ENCODE data around the gene WRNIP1. TPM values are rescaled to one million over a fixed set of nuclear protein-coding genes. Genes with fewer than 3 reads are reported as not detected.

Gene WRNIP1
- total and polyA plus RNA-seq, 2 of the 4 experiments (the other 2 are of a cell fraction): 43.7 to 47.1 TPM

DNA sequence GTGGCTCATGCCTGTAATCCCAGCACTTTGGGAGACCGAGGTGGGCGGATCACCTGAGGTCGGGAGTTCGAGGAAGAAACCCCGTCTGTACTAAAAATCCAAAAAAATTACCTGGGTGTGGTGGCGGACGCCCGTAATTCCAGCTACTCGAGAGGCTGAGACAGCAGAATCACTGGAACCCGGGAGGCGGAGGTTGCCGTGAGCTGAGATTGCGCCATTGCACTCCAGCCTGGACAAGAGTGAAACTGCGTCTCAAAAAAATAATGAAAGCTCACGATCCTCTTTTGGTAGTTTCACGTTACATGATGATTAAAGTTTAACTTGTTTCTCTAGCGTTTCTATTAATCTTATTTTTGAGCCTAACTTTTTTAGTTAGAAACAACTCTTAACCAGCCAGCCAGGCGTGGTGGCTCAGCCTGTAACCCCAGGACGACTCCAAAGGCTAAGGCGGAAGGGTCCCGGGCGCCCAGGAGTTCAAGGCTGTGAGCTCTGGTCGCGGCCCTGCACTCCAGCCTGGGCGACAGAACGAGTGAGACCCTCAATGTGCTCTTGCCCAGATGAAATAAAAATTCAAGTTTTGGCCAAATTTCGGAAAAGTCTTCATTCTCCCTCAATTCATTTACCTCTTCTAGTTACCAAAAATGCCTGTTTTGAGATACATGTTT, 1.2 kb upstream of the WRNIP1 start:
- Histone ChIP-seq H3K14ac (replicated peaks; ENCODE audit: low read depth, low read length) (no peak overlapping the region), H3K4ac (ENCODE audit: low read depth, low read length) (peak overlapping the region; percentile 70; the same call in 1 of the 2 replicates), H3K4me1 (ENCODE audit: control insufficient read depth, insufficient read depth, low read length) (peaks cover 14% of the 10 kb centered on the region), H4K20me1 (ENCODE audit: insufficient read depth, low read length) (peaks cover 27% of the 10 kb centered on the region), H3K56ac (ENCODE audit: extremely low read depth, insufficient read depth, low read length) (no peak overlapping the region), H3K79me1 (ENCODE audit: low read depth in 1 of 2, low read length in 2 of 2) (peaks cover 2 to 28% of the 10 kb centered on the region in 2 experiments; a peak in 3 of 4 replicates), H2BK15ac (ENCODE audit: low read depth, low read length) (no peak overlapping the region), H3K23ac (ENCODE audit: low read depth, low read length) (no peak overlapping the region), H3K27me3 (ENCODE audit: control insufficient read depth, insufficient read depth, low read length) (no peaks in the 10 kb centered on the region), H3K4me2 (ENCODE audit: low read depth, low read length) (peak overlapping the region; percentile 95), H4K5ac (ENCODE audit: low read depth, low read length) (0 out of 2 replicates have a peak overlapping the region, but pooled peaks have one; percentile 14), H3K27ac (ENCODE audit: insufficient read depth, low read length) (peak overlapping the region; percentile 64), H2AFZ (replicated peaks; ENCODE audit: low read length, poor library complexity) (peak overlapping the region; percentile 85), H3K18ac (ENCODE audit: low read depth, low read length) (no peak overlapping the region), H2AK9ac (replicated peaks; ENCODE audit: low read depth, low read length, poor library complexity) (no peak overlapping the region), H2BK20ac (ENCODE audit: low read depth, low read length) (no peak overlapping the region), H4K8ac (ENCODE audit: low read depth in 2 of 2, low read length in 2 of 2) (peak overlapping the region; percentile 82 to 96; a peak in 3 of 4 replicates), H2BK120ac (ENCODE audit: low read depth, low read length) (no peak overlapping the region), H3K4me3 (ENCODE audit: insufficient read depth, low read depth, low read length) (peak overlapping the region; percentile 70), H3K9ac (ENCODE audit: low read depth, low read length) (no peak overlapping the region; the same call in 1 of the 2 replicates), H2AK5ac (ENCODE audit: low read depth, low read length) (no peak overlapping the region; the same call in 1 of the 2 replicates), H3K9me3 (ENCODE audit: control insufficient read depth, insufficient read depth, low read length) (no peaks in the 10 kb centered on the region), H3K9me1 (ENCODE audit: insufficient read depth, low read length) (peaks cover 13% of the 10 kb centered on the region), H3K36me3 (ENCODE audit: control insufficient read depth, insufficient read depth, low read length) (no peaks in the 10 kb centered on the region), H2BK5ac (ENCODE audit: low read depth, low read length, poor library complexity, severe bottlenecking) (no peak overlapping the region), H4K91ac (ENCODE audit: insufficient read depth, low read depth, low read length) (no peak overlapping the region)
- DNase-seq (no peak), ATAC-seq (ENCODE audit: low read depth) (no peak)
- intact Hi-C loops (cut with micrococcal nuclease): loop anchor here (2.0 to 10.0 kb wide), 2 partner anchors 25 to 221 kb away; no protein-coding TSS in a partner anchor
- WGBS, 2 experiments (ENCODE audit: extremely low coverage in 2 of 2, insufficient read length in 1 of 2): 84% methylated on average over 14 of the region's 27 CpGs; no CpG with 5 or more reads in 1 of the 2 experiments
- in situ Hi-C loops (cut with MboI; ENCODE audit: low sequenced_read_pairs): no loop called here
- TF ChIP-seq MAZ (IDR thresholded peaks at IDR 0.05; ENCODE audit: borderline replicate concordance, low read depth, low read length) (no peak), USF2 (IDR thresholded peaks at IDR 0.05; ENCODE audit: low read depth, low read length) (no peak), RCOR1 (IDR thresholded peaks at IDR 0.05; ENCODE audit: insufficient replicate concordance, low read length) (no peak), ELK1 (IDR thresholded peaks at IDR 0.05; ENCODE audit: borderline replicate concordance, low read depth, low read length) (no peak), CEBPB (IDR thresholded peaks at IDR 0.05; ENCODE audit: low read depth, low read length) (no peak), RFX5 (IDR thresholded peaks at IDR 0.05; ENCODE audit: low read depth, low read length) (no peak), NFE2L2 (IDR thresholded peaks at IDR 0.05; ENCODE audit: low read depth, low read length) (no peak), MXI1 (IDR thresholded peaks at IDR 0.05; ENCODE audit: borderline replicate concordance, low read depth, low read length) (no peak), FOS (IDR thresholded peaks at IDR 0.05; ENCODE audit: low read depth, low read length) (no peak)
- no TSS peak for BruUV-seq (replicated peaks)
- POLR2A ChIA-PET (ENCODE audit: unreplicated experiment): no interaction called here
- dilution Hi-C loops (cut with HindIII; ENCODE audit: low sequenced_read_pairs, unreplicated experiment): no loop called here
- CTCF ChIA-PET: no interaction called here

Data from IMR-90 (cell line).